HL-60 (cell line): Measurements from ENCODE around the gene PIGK.

Experiments
- GABPA ChIP-seq: IDR thresholded peaks from 2 replicates; pipeline ENCODE4 v1.6.1; 2012; ENCODE audit warnings: low read depth
- POLR2AphosphoS5 ChIP-seq: IDR thresholded peaks from 2 replicates; pipeline ENCODE4 v1.6.1; 2012; ENCODE audit warnings: low read depth
- SPI1 ChIP-seq: IDR thresholded peaks from 2 replicates; pipeline ENCODE4 v1.6.1; 2012; ENCODE audit warnings: low read depth, mild to moderate bottlenecking, borderline replicate concordance
- TF ChIP-seq, protein P1 (sequence below): IDR thresholded peaks from one replicate; pipeline ENCODE4 v1.5.1; 2011; ENCODE audit warnings: low read length, control low read depth, inconsistent platforms; ENCODE audit not compliant: insufficient read depth
- TF ChIP-seq, protein P2 (sequence below): IDR thresholded peaks from 2 replicates; pipeline ENCODE4 v1.6.1; 2012; ENCODE audit warnings: low read depth; ENCODE audit not compliant: insufficient replicate concordance

DNA sequence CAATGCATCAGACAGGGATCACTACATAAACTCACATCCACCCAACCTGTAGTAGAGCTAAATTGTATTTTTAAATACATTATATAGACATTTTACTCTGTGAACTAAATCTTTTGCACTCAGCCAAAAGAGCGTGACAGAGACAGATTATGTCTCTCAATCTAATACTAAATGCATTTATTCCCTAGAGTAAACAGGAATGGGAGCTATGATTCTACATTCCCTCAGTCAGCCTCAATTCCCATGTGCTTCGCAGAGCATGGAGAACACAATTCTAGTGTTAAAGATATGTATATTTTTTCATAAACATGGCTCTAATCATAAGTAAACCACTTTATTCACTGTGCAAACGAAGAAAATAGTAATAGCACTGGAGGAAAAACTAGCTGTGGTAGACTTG lies 16.5 kb downstream of the PIGK start:
- TF ChIP-seq, protein P1, sequence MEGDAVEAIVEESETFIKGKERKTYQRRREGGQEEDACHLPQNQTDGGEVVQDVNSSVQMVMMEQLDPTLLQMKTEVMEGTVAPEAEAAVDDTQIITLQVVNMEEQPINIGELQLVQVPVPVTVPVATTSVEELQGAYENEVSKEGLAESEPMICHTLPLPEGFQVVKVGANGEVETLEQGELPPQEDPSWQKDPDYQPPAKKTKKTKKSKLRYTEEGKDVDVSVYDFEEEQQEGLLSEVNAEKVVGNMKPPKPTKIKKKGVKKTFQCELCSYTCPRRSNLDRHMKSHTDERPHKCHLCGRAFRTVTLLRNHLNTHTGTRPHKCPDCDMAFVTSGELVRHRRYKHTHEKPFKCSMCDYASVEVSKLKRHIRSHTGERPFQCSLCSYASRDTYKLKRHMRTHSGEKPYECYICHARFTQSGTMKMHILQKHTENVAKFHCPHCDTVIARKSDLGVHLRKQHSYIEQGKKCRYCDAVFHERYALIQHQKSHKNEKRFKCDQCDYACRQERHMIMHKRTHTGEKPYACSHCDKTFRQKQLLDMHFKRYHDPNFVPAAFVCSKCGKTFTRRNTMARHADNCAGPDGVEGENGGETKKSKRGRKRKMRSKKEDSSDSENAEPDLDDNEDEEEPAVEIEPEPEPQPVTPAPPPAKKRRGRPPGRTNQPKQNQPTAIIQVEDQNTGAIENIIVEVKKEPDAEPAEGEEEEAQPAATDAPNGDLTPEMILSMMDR = no peak
- no peak for TF ChIP-seq POLR2AphosphoS5
- TF ChIP-seq, protein P2, sequence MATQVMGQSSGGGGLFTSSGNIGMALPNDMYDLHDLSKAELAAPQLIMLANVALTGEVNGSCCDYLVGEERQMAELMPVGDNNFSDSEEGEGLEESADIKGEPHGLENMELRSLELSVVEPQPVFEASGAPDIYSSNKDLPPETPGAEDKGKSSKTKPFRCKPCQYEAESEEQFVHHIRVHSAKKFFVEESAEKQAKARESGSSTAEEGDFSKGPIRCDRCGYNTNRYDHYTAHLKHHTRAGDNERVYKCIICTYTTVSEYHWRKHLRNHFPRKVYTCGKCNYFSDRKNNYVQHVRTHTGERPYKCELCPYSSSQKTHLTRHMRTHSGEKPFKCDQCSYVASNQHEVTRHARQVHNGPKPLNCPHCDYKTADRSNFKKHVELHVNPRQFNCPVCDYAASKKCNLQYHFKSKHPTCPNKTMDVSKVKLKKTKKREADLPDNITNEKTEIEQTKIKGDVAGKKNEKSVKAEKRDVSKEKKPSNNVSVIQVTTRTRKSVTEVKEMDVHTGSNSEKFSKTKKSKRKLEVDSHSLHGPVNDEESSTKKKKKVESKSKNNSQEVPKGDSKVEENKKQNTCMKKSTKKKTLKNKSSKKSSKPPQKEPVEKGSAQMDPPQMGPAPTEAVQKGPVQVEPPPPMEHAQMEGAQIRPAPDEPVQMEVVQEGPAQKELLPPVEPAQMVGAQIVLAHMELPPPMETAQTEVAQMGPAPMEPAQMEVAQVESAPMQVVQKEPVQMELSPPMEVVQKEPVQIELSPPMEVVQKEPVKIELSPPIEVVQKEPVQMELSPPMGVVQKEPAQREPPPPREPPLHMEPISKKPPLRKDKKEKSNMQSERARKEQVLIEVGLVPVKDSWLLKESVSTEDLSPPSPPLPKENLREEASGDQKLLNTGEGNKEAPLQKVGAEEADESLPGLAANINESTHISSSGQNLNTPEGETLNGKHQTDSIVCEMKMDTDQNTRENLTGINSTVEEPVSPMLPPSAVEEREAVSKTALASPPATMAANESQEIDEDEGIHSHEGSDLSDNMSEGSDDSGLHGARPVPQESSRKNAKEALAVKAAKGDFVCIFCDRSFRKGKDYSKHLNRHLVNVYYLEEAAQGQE = no peak
- TF ChIP-seq SPI1 = no peak
- TF ChIP-seq GABPA = no peak
